Esophagus squamous epithelium (tissue), 4 donors: ENCODE results near the gene BDNF.

Experiments used
- POLR2A ChIP-seq, 4 donors: fragments of 450-650 bp; IDR thresholded peaks; one replicate each; pipeline ENCODE4 v1.6.1; 2017; ENCODE audit warnings: antibody characterized with exemption in 4 of 4, mild to moderate bottlenecking in 4 of 4, moderate library complexity in 3 of 4
- TF ChIP-seq, protein P1 (sequence below), 6 experiments: fragments of 450-650 bp in 4 of 6; fragments of 200-600 bp in 2 of 6; sonication (generic) in 2 of 6; IDR thresholded peaks; one replicate each; pipeline ENCODE4 v1.5.1; 2016 to 2019; ENCODE audit warnings: antibody characterized with exemption in 6 of 6, mild to moderate bottlenecking in 4 of 6, moderate library complexity in 4 of 6

DNA sequence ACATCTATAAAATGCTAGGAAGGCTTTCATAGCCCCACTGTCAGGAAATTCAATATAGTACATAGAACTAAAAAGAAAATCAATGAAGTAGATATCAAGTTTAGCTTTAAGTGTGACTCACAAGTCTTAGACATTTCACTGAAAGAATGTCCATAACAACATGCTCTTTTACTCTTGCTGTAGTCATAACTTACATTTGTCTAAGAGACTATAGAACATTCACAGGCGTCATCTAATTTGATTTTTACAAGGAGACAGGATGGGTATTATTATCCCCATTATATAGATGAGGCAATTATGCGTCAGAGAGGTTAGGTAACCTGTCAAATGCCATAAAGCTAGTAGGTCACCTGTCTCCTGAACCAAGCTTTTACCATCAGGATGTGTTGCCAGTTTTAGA lies 36.9 kb downstream of the BDNF start:
- TF ChIP-seq, protein P1, sequence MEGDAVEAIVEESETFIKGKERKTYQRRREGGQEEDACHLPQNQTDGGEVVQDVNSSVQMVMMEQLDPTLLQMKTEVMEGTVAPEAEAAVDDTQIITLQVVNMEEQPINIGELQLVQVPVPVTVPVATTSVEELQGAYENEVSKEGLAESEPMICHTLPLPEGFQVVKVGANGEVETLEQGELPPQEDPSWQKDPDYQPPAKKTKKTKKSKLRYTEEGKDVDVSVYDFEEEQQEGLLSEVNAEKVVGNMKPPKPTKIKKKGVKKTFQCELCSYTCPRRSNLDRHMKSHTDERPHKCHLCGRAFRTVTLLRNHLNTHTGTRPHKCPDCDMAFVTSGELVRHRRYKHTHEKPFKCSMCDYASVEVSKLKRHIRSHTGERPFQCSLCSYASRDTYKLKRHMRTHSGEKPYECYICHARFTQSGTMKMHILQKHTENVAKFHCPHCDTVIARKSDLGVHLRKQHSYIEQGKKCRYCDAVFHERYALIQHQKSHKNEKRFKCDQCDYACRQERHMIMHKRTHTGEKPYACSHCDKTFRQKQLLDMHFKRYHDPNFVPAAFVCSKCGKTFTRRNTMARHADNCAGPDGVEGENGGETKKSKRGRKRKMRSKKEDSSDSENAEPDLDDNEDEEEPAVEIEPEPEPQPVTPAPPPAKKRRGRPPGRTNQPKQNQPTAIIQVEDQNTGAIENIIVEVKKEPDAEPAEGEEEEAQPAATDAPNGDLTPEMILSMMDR (IDR thresholded peaks at IDR 0.05): no peak
- no peak for TF ChIP-seq POLR2A (IDR thresholded peaks at IDR 0.05)
